ENCODE results near the gene CCDC192.
"Not testable (repeated sequence)": the region's sequence is repeated elsewhere in the genome, so short reads cannot be mapped to it uniquely, and the experiment has no call there.

The CCDC192 gene

DNA sequence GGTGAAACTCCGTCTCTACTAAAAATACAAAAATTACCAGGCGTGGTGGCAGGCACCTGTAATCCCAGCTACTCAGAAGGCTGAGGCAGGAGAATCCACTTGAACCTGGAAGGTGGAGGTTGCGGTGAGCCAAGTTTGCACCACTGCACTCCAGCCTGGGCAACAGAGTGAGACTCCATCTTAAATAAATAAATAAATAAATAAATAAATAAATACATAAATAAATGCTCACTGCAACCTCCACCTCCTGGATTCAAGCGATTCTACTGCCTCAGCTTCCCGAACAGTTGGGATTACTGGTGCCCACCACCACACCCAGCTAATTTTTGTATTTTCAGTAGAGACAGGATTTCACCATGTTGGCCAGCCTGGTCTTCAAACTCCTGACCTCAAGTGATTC is 144.4 kb downstream of the CCDC192 start:
- DNase-seq (ENCODE audit: low spot score) = not testable (repeated sequence)

- DNase-seq (ENCODE audit: low spot score) = no peak
These were observed 144.9 kb downstream of the CCDC192 start for GRCh38 chr5:127848098-127848497.

- DNase-seq (ENCODE audit: low spot score) = no peak
These were observed 146.2 kb downstream of the CCDC192 start for GRCh38 chr5:127849408-127849807.

DNA sequence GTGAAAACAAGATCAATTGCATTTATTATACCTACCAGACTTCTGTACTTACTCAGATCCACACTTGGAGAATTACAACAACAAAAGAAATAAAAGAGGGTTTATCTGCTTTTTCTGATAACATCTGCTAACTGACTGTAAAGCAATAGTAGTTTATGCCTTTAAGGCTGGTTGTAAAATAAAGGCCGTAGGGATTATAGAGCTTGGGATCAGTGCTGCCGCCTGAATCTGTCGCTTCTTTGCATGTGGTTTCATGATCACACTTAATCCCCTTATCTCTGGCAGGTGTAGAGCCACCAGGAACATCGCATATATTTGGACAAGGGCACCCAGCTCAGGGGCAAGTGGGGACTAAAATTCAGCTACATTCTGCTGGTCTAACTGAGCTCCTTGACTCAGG is 146.7 kb downstream of the CCDC192 start:
- no peak for DNase-seq (ENCODE audit: low spot score)

DNA sequence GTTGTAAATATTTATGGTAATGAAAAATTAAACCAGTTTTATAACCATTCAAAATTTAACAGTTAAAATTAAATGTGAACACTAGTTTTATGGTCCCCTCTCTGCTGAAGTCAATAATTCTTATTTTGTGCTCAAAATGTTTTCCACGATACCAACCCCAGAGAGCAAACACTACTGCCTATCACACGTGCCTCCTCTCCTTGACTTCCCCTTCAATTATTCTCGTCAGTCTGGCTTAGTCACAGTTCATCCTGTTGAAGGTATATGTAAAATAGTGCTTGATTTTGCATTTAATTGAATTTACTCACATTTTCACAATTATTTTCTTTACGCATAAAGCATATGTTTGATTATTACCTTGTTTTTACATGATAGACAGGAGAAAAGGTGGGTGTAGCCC is 148.8 kb downstream of the CCDC192 start:
- DNase-seq (ENCODE audit: low spot score) = no peak

- no peak for DNase-seq (ENCODE audit: low spot score)
These were observed 151.3 kb downstream of the CCDC192 start for GRCh38 chr5:127854520-127854919.

GRCh38 chr5:127856292-127856691 is 153.1 kb downstream of the CCDC192 start:
- DNase-seq (ENCODE audit: low spot score) = no peak

DNA sequence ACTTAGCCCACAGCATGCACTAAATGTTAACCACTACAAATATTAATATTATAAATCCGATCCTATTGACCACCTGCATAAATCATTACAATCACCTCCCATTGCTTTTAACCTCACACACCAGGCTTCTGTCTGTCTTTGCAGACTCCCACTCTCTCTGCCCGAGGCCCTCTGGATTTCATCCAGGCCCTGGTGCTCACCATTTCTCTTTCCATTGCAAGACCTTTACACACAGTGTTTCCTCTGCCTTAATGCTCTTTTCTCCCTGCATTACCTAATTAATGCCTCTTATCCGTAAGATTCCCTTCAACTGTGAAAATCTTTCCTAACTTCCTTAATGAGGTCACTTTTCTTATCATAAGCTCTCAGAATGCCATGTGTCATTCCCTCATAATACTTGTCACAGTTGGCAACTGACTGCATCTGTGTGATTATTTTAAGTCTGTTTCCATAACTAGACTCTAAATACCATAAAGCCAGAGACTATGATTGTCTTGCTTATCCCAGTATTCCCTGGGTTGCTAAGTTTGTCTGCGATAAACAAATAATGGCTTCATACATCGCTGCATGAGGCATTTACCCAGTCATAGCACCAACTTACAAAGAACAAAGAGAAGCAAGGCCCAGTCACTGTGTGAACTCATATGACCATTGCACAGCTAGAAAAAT is 155.1 kb downstream of the CCDC192 start:
- DNase-seq (ENCODE audit: low spot score) = no peak

GRCh38 chr5:127860291-127860690 is 157.1 kb downstream of the CCDC192 start:
- DNase-seq (ENCODE audit: low spot score) = no peak

DNA sequence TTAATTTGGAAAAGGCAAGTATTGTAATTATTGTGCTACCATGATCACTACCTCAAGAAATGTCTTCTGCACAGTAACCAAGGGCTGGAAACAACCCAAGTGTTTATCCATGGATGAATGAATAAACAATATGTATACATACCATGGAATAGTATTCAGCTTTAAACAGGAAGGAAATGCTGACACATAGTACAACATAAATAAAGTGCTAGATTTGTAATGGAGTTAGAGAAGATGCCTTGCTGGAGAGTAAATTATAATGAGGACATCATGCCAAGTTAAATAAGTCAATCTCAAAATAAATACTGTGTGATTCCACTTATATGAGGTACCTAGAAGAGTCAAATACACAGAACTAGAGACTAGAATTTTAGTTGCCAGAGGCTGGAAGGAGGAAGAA is 160.0 kb downstream of the CCDC192 start:
- DNase-seq (ENCODE audit: low spot score) = no peak

GRCh38 chr5:127863610-127864395 is 160.6 kb downstream of the CCDC192 start:
- no peak for DNase-seq (ENCODE audit: low spot score)

DNA sequence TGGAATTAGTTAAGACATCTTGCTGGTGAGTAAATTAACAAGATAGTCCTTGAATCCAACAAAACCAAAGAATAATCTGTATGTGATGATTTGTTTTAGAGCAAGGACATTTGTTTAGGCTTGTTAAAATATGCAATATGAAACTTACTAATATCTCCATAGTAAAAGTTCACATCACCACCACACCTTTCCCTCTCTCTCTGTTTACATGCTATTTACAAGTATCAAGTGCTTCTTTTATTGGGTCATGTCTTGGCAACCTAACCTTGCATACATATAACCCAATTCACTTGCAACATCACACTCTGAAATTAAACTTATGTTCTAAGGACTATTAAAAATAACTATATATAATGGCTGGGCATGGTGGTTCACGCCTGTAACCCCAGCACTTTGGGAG is 161.3 kb downstream of the CCDC192 start:
- DNase-seq (ENCODE audit: low spot score) = no peak

DNA sequence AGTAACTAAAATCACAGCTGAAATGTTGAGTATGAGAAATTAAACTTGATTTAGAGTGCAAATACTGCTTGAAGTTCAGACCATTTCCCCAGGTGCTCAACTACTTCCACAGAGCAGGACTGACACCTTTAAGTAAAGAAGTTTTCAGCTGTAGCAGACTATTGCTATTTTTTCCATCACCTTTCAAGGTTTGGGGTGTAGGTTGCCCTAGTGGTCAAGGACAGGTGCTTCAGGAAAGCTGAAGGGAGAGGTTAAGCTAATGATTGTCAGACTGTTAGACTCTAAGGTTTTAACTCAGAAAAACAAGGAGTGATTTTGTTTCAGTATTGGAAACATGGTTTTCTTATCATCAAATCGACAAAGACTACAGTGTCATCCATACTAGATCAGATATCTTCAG is 162.1 kb downstream of the CCDC192 start:
- DNase-seq (ENCODE audit: low spot score) = no peak

GRCh38 chr5:127867022-127867783 is 164.0 kb downstream of the CCDC192 start:
- DNase-seq (ENCODE audit: low spot score) = no peak

DNA sequence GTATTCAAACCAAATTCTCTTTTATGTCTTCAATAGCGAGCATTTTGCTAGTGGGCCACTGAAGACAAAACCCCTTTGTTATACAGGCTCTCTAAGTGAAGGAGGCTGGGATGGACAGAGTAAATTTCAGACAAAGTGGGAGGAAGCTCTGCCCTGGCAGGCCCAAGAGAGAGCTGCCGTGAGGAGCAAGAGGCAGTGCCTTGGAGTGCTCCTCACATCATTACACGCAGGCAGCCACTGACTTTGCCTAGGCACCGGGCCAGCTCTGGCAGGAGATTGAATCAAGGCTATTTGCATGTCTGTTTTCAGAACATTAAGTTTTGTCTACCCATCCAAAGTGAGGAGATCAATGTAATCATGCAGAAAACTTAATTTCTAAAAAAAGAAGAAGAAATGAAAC is 167.7 kb downstream of the CCDC192 start:
- no peak for DNase-seq (ENCODE audit: low spot score)

DNA sequence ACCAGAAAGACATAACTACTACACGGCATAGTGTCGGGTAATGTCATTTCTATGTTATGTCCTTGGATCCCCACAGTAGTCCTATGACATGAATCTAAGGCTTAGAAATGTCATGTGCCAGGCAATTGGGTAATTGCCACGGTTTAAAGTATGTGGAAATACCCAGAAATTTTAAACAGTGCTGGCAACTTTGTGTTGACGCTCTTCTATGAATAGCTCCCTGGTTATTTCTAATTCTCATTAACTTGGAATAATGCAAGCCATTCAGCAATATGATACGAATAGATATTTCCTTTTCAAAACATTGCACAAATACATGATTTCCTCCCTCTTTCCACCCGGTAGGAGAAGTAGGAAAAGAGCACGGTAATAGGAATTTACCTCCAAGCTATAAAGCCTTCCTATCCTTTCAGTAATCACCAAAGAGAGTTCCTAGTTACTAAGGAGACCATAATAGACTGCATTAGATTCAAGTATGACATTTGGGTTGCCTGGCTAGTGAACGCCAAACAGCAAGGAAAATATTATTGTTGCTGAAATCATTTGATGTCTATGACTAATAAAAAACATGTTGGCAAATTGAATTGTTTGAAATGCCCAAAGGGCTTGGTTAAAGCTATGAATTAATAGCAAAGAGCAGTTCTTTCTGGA is 168.4 kb downstream of the CCDC192 start:
- no peak for DNase-seq (ENCODE audit: low spot score)

DNA sequence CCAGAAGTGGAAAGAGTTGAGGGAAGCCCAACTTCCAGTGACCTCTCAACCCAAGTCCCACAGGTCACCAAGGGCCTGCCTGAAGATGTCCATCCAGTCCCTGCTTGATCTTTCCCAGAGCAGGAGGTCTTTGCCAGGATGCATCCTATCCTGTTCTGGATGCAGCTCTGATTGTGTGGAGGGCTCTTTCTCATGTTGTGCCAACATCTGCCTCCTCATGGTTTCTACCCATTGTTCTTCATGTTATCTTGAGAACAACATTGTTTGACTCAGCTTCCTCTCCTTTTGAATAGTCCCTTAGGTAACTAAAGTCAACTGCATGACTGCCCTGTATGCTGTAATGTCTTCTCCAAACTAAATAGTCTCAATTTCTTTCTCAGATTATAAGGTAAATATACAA is 169.3 kb downstream of the CCDC192 start:
- DNase-seq (ENCODE audit: low spot score) = no peak

DNA sequence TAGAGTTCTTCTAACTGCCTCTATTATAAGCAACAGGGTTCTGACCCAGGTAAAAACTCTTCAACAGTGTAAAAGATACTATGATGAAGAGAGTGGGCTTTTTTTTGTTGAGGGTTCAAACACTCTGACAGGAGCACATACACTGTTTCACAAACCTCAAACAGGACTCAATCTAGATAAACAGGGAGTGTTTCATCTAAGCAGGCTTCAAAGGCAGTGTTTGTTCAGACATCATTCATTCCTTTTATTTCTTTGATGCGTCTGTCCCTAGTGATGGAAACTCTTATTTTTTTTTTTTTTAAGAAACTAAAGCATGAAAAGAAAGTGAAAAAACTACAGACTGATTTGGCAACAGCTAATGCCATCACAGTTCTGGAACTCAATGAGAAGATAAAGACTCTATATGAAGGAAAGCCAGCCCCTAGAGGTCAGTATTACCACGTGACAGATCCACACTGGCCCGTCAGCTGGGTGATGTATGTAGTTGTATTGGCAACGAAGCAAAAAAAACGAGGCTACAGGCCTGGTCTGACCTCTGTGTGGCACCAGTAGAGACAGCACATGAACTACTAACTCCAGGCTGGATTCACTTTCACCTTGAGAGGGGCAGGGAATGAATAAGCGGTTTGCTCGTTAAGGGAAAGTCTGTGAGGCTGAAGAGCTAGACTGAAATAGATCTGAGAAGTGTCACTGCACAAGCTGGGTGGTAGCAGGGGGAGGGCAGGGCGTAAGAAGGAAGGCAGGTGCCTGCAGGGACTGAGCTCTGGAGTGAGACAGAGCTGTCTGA is 172.2 kb downstream of the CCDC192 start:
- peak; percentile 28 for DNase-seq (ENCODE audit: low spot score)

DNA sequence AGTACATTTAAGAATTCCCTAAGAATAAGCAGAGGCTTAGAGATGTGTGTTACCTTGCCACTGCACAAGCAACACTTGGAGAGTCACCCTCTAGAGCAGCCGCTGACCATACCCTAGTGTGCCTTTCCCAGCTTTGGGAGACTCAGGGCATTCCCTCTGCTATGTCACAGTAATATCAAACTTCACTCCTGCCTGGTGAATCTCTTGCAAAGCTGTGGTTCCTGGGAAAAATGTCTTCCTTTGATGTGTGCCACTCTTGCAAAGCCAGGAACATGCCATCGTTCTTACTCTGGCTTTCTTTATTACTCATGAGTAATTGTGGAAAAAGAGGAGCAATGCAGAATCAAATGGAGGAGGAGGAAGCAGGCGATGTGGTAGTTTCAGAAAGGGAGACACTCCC is 173.2 kb downstream of the CCDC192 start:
- DNase-seq (ENCODE audit: low spot score) = no peak

DNA sequence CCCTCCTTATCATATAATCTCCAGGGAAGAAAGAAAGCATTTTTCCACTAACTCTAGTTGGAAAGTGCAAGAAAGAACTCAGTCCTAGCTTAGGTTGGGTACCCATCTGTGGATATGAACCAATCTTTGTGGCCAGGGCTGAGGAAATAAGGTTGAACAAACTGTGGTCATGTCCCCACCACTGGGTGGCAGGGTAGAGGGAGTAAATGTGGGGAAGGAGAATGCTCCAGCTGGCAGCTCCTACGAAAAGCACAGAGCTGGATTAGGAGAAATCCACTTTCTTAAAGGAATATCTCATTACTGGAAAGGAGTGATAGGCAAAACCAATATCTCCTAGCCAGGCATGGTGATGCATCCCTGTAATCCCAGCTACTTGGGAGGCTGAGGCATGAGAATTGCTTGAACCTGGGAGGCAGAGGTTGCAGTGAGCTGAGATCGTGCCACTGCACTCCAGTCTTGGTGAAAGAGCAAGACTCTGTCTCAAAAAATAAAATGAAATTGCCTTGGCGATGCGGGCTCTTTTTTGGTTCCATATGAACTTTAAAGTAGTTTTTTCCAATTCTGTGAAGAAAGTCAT is 175.1 kb downstream of the CCDC192 start:
- no peak for DNase-seq (ENCODE audit: low spot score)

- no peak for DNase-seq (ENCODE audit: low spot score)
These were observed 181.2 kb downstream of the CCDC192 start for GRCh38 chr5:127884416-127884815.

Measured in CD4-positive, alpha-beta T cell treated with Interleukin-2 at 100 ng/mL for 4 hours (primary cell).